Peyer's patch (tissue), 4 donors: ENCODE measurements around the gene IL17RD. TPM values are rescaled to one million over a fixed set of nuclear protein-coding genes. Genes with fewer than 3 reads are reported as not detected.

Experiments used
- DNase-seq, 3 donors: peaks; one replicate each; pipeline ENCODE4 v3.0.0-alpha.2; 2017 to 2019
- H3K27ac ChIP-seq, 4 donors: fragments of 200-600 bp; sonication (generic); one replicate each; pipeline ENCODE4 v1.5.1; 2016 to 2019
- H3K27me3 ChIP-seq, 2 donors: fragments of 200-600 bp; sonication (generic); one replicate each; pipeline ENCODE4 v1.5.1; 2019
- H3K36me3 ChIP-seq, 3 donors: fragments of 200-600 bp; sonication (generic); one replicate each; pipeline ENCODE4 v1.5.1; 2016 to 2019
- H3K4me1 ChIP-seq, 4 donors: fragments of 200-600 bp; sonication (generic); one replicate each; pipeline ENCODE4 v1.5.1; 2016 to 2019
- H3K4me3 ChIP-seq, 4 donors: fragments of 200-600 bp; sonication (generic); 1 replicate in 3 of 4; 2 replicates in 1 of 4; pipeline ENCODE4 v1.5.1; 2016 to 2019; ENCODE audit warnings: mild to moderate bottlenecking in 1 of 4
- H3K9me3 ChIP-seq, 4 donors: fragments of 200-600 bp; sonication (generic); one replicate each; pipeline ENCODE4 v1.5.1; 2016 to 2019; ENCODE audit warnings: mild to moderate bottlenecking in 1 of 4
- POLR2A ChIP-seq, 2 donors: fragments of 450-650 bp; IDR thresholded peaks; one replicate each; pipeline ENCODE4 v1.5.1; 2017; ENCODE audit warnings: antibody characterized with exemption in 2 of 2, mild to moderate bottlenecking in 2 of 2, moderate library complexity in 2 of 2
- total RNA-seq, 4 donors: library from RNA; depleted of rRNA; stranded (reverse); fragments of >200 nt; gene quantifications; one replicate each; pipeline ENCODE4 v1.1.0, GENCODE V29; 2016
- TF ChIP-seq, protein P1 (sequence below), 6 experiments: fragments of 450-650 bp in 4 of 6; fragments of 200-600 bp in 2 of 6; sonication (generic) in 1 of 6; IDR thresholded peaks; one replicate each; pipeline ENCODE4 v1.5.1; 2017 to 2019; ENCODE audit warnings: antibody characterized with exemption in 6 of 6, mild to moderate bottlenecking in 3 of 6, moderate library complexity in 1 of 6

The IL17RD gene
- total RNA-seq, 4 donors from 2014 or later, result 0.88 to 5.8 (median 2.1) TPM

GRCh38 chr3:57073628-57074027 lies 91.5 kb downstream of the IL17RD start:
- Histone ChIP-seq H3K9me3 (no peaks in the 10 kb centered on the region), H3K4me1 (peaks cover 0 to 8% (median 4%) of the 10 kb centered on the region in 4 donors), H3K27ac (no peak overlapping the region), H3K27me3 (peaks cover 0 to under 1% of the 10 kb centered on the region in 2 donors), H3K36me3 (no peaks in the 10 kb centered on the region), H3K4me3 (no peak overlapping the region)
- TF ChIP-seq, protein P1, sequence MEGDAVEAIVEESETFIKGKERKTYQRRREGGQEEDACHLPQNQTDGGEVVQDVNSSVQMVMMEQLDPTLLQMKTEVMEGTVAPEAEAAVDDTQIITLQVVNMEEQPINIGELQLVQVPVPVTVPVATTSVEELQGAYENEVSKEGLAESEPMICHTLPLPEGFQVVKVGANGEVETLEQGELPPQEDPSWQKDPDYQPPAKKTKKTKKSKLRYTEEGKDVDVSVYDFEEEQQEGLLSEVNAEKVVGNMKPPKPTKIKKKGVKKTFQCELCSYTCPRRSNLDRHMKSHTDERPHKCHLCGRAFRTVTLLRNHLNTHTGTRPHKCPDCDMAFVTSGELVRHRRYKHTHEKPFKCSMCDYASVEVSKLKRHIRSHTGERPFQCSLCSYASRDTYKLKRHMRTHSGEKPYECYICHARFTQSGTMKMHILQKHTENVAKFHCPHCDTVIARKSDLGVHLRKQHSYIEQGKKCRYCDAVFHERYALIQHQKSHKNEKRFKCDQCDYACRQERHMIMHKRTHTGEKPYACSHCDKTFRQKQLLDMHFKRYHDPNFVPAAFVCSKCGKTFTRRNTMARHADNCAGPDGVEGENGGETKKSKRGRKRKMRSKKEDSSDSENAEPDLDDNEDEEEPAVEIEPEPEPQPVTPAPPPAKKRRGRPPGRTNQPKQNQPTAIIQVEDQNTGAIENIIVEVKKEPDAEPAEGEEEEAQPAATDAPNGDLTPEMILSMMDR (IDR thresholded peaks at IDR 0.05), result no peak
- no peak for TF ChIP-seq POLR2A (IDR thresholded peaks at IDR 0.05)
- no peak for DNase-seq

- Histone ChIP-seq H3K27me3 (no peaks in the 10 kb centered on the region), H3K4me3 (no peak overlapping the region), H3K27ac (no peak overlapping the region), H3K36me3 (no peaks in the 10 kb centered on the region), H3K9me3 (no peaks in the 10 kb centered on the region), H3K4me1 (no peaks in the 10 kb centered on the region)
- DNase-seq, result no peak
- TF ChIP-seq, protein P1 (IDR thresholded peaks at IDR 0.05), result no peak
- TF ChIP-seq POLR2A (IDR thresholded peaks at IDR 0.05), result no peak
These were observed 95.7 kb downstream of the IL17RD start for GRCh38 chr3:57069503-57069902.

DNA sequence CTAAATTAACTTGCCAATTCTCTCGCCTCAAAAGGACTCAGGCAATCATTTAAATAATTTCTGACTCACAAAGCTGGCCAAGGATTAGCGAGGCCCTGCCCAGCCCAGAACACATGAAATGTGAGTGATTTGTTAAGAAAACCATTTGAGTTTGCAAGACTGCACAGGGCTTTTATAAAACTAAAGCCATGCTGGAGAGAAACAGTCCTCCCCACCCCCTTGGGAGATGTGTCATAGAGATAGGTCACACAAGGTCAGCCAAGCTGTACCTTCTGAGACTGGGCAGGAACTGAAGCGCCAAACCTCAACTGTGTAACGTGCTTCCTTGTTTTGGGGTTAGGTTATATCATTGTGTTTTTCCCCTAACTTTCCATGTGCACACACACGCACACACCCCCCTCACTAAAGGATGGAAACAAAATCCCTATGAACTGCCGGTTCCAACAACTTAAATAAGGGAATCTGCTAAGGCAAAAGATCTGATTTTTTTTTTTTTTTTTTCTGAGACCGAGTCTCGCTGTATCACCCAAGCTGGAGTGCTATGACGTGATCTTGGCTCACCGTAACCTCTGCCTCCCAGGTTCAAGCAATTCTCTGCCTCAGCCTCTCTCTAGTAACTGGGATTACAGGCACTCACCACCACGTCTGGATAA lies 96.6 kb downstream of the IL17RD start:
- H3K9me3 ChIP-seq, result no peaks in the 10 kb centered on the region
- H3K36me3 ChIP-seq, result no peaks in the 10 kb centered on the region
- no peaks in the 10 kb centered on the region for H3K27me3 ChIP-seq
- TF ChIP-seq POLR2A (IDR thresholded peaks at IDR 0.05), result no peak
- TF ChIP-seq, protein P1 (IDR thresholded peaks at IDR 0.05), result no peak
- H3K4me3 ChIP-seq, result no peak overlapping the region
- peak overlapping the region in 2 of 4 donors; percentile 6 to 48 for H3K27ac ChIP-seq
- no peaks in the 10 kb centered on the region for H3K4me1 ChIP-seq
- DNase-seq, result peak in 2 of 3 donors; percentile 56 to 74

GRCh38 chr3:57066471-57066870 lies 98.7 kb downstream of the IL17RD start:
- Histone ChIP-seq H3K36me3 (no peaks in the 10 kb centered on the region), H3K27ac (no peak overlapping the region), H3K4me1 (peaks cover 0 to 7% (median 0%) of the 10 kb centered on the region in 4 donors), H3K27me3 (no peaks in the 10 kb centered on the region), H3K9me3 (no peaks in the 10 kb centered on the region), H3K4me3 (no peak overlapping the region)
- TF ChIP-seq, protein P1 (IDR thresholded peaks at IDR 0.05), result no peak
- TF ChIP-seq POLR2A (IDR thresholded peaks at IDR 0.05), result no peak
- no peak for DNase-seq

DNA sequence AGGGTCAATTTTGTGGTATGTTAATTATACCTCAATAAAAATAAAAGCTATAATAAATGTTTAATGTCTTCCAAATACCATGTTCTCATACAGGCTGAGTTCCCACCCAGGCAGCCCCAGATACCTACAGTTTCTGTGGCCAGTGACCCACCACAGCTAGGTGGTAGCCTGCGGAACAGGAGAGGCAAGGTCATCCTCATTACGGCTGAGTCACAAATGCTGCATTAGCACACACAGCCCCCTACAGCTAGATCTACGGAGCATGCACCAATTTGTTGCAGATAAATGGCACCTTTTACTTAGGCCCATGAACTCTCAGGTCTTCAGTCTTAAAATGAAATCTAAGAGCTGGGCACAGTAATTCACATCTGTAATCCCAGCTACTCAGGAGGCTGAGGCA lies 99.6 kb downstream of the IL17RD start:
- Histone ChIP-seq H3K9me3 (no peaks in the 10 kb centered on the region), H3K4me3 (no peak overlapping the region), H3K27me3 (no peaks in the 10 kb centered on the region), H3K36me3 (no peaks in the 10 kb centered on the region), H3K4me1 (peaks cover 0 to 9% (median 0%) of the 10 kb centered on the region in 4 donors), H3K27ac (no peak overlapping the region)
- DNase-seq, result no peak
- TF ChIP-seq, protein P1 (IDR thresholded peaks at IDR 0.05), result no peak
- no peak for TF ChIP-seq POLR2A (IDR thresholded peaks at IDR 0.05)
